Left lung (tissue), 10 donors: ENCODE data around the gene HEATR5B. TPM values are rescaled to one million over a fixed set of nuclear protein-coding genes. Genes with fewer than 3 reads are reported as not detected.

Experiments
- ATAC-seq: fragments of 200-7000 bp; cut with Tn5 transposase; one replicate; pipeline ENCODE4 v1.9.1; 2020; ENCODE audit warnings: moderate library complexity
- DNase-seq, 4 donors: peaks; one replicate each; pipeline ENCODE4 v3.0.0-alpha.2; 2013 to 2020
- H3K27ac ChIP-seq, 2 donors: fragments of 200-600 bp; sonication (generic) in 1 of 2; one replicate each; pipeline versions ENCODE4 v1.5.0 to v1.8.0; 2020 to 2021
- H3K27me3 ChIP-seq, 2 donors: fragments of 200-600 bp; sonication (generic) in 1 of 2; one replicate each; pipeline versions ENCODE4 v1.5.0 to v1.8.0; 2020 to 2021
- H3K36me3 ChIP-seq, 2 donors: fragments of 200-600 bp; sonication (generic) in 1 of 2; one replicate each; pipeline versions ENCODE4 v1.5.0 to v1.8.0; 2020 to 2021
- H3K4me1 ChIP-seq, 2 donors: fragments of 200-600 bp; one replicate each; pipeline ENCODE4 v1.8.0; 2021
- H3K4me3 ChIP-seq, 2 donors: fragments of 200-600 bp; sonication (generic) in 1 of 2; one replicate each; pipeline versions ENCODE4 v1.5.0 to v1.8.0; 2020 to 2021; ENCODE audit warnings: mild to moderate bottlenecking in 1 of 2
- H3K9me3 ChIP-seq, 2 donors: fragments of 200-600 bp; sonication (generic) in 1 of 2; one replicate each; pipeline versions ENCODE4 v1.5.0 to v1.8.0; 2020 to 2021
- intact Hi-C, 2 donors: fragments of 100-400 bp; cut with DNase I; formaldehyde crosslinking; loops; one replicate each; pipeline versions ENCODE4 v1.11.2 to v1.14.2; 2022
- polyA plus RNA-seq, 6 donors: library from polyadenylated mRNA; unstranded; fragments of 120-200 nt; gene quantifications; one replicate each; pipeline ENCODE4 v1.2.1, GENCODE V29; 2013; ENCODE audit not compliant: insufficient read length in 6 of 6
- total RNA-seq, 2 donors: library from RNA; stranded (reverse); fragmentation: NEBNext Ultra II Directional; extraction: Animal tissue kit (Norgen Biotek cat#: 25700); gene quantifications; one replicate each; pipeline ENCODE4 v1.2.1, GENCODE V29; 2021
- TF ChIP-seq, protein P1 (sequence below), 2 donors: fragments of 200-600 bp; sonication (generic) in 1 of 2; IDR thresholded peaks; one replicate each; pipeline versions ENCODE4 v1.5.0 to v1.8.0; 2021; ENCODE audit warnings: antibody characterized with exemption in 2 of 2
- donor health status: DM: no; HTN: yes; CAD: no.
- donor health status: DM: no; HTN: no; CAD: no.

The HEATR5B gene
- total and polyA plus RNA-seq, 8 donors = 21.8 to 33.7 (median 26.1) TPM

GRCh38 chr2:37104178-37104577 lies 20.0 kb upstream of the HEATR5B start:
- Histone ChIP-seq H3K27me3 (no peaks in the 10 kb centered on the region), H3K4me1 (no peaks in the 10 kb centered on the region), H3K36me3 (peaks cover 0 to 97% of the 10 kb centered on the region in 2 donors), H3K27ac (no peak overlapping the region), H3K4me3 (no peak overlapping the region), H3K9me3 (no peaks in the 10 kb centered on the region)
- ATAC-seq = no peak
- TF ChIP-seq, protein P1, sequence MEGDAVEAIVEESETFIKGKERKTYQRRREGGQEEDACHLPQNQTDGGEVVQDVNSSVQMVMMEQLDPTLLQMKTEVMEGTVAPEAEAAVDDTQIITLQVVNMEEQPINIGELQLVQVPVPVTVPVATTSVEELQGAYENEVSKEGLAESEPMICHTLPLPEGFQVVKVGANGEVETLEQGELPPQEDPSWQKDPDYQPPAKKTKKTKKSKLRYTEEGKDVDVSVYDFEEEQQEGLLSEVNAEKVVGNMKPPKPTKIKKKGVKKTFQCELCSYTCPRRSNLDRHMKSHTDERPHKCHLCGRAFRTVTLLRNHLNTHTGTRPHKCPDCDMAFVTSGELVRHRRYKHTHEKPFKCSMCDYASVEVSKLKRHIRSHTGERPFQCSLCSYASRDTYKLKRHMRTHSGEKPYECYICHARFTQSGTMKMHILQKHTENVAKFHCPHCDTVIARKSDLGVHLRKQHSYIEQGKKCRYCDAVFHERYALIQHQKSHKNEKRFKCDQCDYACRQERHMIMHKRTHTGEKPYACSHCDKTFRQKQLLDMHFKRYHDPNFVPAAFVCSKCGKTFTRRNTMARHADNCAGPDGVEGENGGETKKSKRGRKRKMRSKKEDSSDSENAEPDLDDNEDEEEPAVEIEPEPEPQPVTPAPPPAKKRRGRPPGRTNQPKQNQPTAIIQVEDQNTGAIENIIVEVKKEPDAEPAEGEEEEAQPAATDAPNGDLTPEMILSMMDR (IDR thresholded peaks at IDR 0.05) = no peak
- intact Hi-C loops = no loop called here
- no peak for DNase-seq

DNA sequence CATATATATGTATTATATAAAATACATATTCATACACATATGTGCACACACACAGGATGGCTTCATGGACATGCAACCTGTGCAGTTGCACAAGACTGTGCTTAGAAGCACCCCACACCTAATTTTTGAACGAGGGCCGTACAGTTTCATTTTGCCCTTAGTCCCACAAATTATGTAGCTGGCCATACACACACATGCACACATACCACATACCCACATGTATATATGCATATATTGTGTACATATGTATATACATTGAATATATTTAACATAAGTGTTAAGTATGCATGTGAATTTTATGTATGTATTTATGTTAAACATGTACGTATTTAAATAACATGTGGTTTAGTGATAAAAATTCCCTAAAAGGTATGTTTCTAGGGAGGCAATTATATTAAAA lies 18.4 kb upstream of the HEATR5B start:
- Histone ChIP-seq H3K4me3 (no peak overlapping the region), H3K9me3 (no peaks in the 10 kb centered on the region), H3K4me1 (no peaks in the 10 kb centered on the region), H3K27me3 (no peaks in the 10 kb centered on the region), H3K27ac (no peak overlapping the region), H3K36me3 (peaks cover 0 to 94% of the 10 kb centered on the region in 2 donors)
- TF ChIP-seq, protein P1 (IDR thresholded peaks at IDR 0.05) = no peak
- intact Hi-C loops = no loop called here
- DNase-seq (no peak), ATAC-seq (no peak)

DNA sequence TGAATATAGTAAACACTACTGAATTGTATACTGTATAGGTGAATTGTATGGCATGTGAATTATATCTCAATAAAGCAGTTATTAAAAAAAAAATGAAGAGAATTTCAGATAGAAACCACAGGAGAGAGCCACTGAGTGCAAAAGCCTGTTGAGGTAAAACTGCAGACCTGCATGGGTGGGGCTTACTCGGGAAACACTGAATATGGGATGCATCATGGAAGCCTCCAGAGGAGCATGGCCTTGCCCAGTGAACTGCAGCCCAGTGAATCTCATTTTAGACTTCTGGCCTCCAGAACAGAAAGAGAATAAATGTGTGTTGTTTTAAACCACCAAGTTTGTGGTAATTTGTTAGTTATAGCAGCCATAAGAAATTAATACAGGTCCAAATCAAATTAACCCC lies 15.9 kb upstream of the HEATR5B start:
- H3K4me3 ChIP-seq = no peak overlapping the region
- H3K9me3 ChIP-seq = no peaks in the 10 kb centered on the region
- H3K36me3 ChIP-seq = peaks cover 0 to 90% of the 10 kb centered on the region in 2 donors
- no peak for ATAC-seq
- no peaks in the 10 kb centered on the region for H3K4me1 ChIP-seq
- DNase-seq = no peak
- intact Hi-C loops = no loop called here
- TF ChIP-seq, protein P1 (IDR thresholded peaks at IDR 0.05) = no peak
- no peak overlapping the region for H3K27ac ChIP-seq
- H3K27me3 ChIP-seq = no peaks in the 10 kb centered on the region

GRCh38 chr2:37098416-37099118 lies 14.4 kb upstream of the HEATR5B start:
- Histone ChIP-seq H3K27me3 (no peaks in the 10 kb centered on the region), H3K4me3 (no peak overlapping the region), H3K27ac (no peak overlapping the region), H3K36me3 (peaks cover 0 to 90% of the 10 kb centered on the region in 2 donors), H3K4me1 (no peaks in the 10 kb centered on the region), H3K9me3 (no peaks in the 10 kb centered on the region)
- intact Hi-C loops = no loop called here
- TF ChIP-seq, protein P1 (IDR thresholded peaks at IDR 0.05) = no peak
- ATAC-seq = no peak
- DNase-seq = no peak

DNA sequence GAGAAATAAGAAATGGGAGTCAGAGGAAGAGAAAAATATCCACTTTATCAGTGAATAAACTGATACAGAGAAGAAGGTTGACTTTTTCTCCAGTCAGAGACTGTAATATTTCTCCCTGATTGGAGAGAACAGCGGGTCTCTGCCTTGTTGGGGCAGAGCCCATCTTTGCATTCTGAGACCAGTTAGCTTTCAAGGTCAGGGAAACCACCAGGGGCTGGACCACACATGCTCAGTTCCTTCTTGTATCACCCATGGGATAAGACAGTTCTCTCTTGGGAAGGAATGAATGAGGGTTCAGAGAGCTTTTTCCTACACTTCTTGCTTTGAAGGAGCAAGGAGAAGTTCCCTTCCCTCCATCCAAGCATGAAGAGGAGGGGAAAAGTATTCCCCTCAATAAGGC lies 12.4 kb upstream of the HEATR5B start:
- peaks cover 0 to 87% of the 10 kb centered on the region in 2 donors for H3K36me3 ChIP-seq

More for the DNA sequence above, 12.4 kb upstream of the HEATR5B start:
- TF ChIP-seq, protein P1 (IDR thresholded peaks at IDR 0.05) = no peak
- H3K4me1 ChIP-seq = no peaks in the 10 kb centered on the region
- ATAC-seq (no peak), DNase-seq (no peak)
- no peak overlapping the region for H3K4me3 ChIP-seq
- no peaks in the 10 kb centered on the region for H3K27me3 ChIP-seq
- H3K9me3 ChIP-seq = no peaks in the 10 kb centered on the region
- intact Hi-C loops = no loop called here
- H3K27ac ChIP-seq = no peak overlapping the region
